ENCODE results near the gene RALGDS.
"Not testable (repeated sequence)": the region's sequence is repeated elsewhere in the genome, so short reads cannot be mapped to it uniquely, and the experiment has no call there.

RALGDS gene

DNA sequence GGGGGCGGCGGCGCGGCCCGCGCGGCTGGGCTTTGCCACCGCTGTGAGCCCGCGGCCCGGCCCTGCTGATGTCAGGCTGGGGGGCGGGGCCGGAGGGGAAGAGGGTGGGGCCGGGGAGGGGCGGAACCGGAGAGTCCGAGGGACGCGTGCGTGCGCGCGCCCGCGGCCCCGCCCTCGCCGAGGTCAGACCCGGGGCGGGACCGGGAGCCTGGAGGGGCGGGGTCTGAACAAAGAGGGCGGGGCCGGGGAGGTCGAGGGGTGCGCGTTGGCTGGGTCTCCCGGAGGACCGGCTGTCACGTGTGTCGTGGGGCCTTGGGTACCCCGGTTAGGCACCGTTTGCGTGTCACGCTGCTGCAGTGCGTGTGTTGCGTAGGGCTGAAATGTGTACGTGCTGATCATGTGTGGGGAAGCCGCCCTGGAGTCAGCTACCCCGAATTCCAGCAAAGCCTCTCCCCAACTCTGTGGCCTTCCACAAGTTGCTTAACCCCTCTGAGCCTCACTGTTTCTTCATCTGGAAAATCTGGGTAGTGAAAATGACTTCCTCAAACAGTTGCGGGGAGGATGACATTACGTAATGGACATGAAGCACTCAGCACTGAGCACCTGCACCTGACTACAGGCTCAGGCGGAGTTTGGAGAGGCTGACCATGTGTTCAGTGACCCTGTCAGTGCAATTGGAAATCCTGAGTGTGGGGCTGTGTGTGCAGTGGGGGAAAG lies at the start of gene RALGDS:
Gene RALGDS, minus strand, starts transcription at position 43 of the 717 bp plus-strand sequence. CDS start 86 bp downstream, outside the sequence.
- Histone ChIP-seq H3K36me3 (peaks cover 3% of the 10 kb centered on the region; the same call in 1 of the 2 replicates), H3K9me3 (ENCODE audit: severe bottlenecking) (no peaks in the 10 kb centered on the region), H3K27ac (peak within 1 kb of the TSS; percentile 84), H3K4me3 (ENCODE audit: low read depth, low read length) (peak within 1 kb of the TSS; percentile 51), H3K27me3 (ENCODE audit: insufficient read depth, low read depth, severe bottlenecking) (no peaks in the 10 kb centered on the region)
- DNase-seq = peak; percentile 92
- TF ChIP-seq, protein P1, sequence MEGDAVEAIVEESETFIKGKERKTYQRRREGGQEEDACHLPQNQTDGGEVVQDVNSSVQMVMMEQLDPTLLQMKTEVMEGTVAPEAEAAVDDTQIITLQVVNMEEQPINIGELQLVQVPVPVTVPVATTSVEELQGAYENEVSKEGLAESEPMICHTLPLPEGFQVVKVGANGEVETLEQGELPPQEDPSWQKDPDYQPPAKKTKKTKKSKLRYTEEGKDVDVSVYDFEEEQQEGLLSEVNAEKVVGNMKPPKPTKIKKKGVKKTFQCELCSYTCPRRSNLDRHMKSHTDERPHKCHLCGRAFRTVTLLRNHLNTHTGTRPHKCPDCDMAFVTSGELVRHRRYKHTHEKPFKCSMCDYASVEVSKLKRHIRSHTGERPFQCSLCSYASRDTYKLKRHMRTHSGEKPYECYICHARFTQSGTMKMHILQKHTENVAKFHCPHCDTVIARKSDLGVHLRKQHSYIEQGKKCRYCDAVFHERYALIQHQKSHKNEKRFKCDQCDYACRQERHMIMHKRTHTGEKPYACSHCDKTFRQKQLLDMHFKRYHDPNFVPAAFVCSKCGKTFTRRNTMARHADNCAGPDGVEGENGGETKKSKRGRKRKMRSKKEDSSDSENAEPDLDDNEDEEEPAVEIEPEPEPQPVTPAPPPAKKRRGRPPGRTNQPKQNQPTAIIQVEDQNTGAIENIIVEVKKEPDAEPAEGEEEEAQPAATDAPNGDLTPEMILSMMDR (IDR thresholded peaks at IDR 0.05; ENCODE audit: low read depth, low read length) = no peak

GRCh38 chr9:133170716-133171115 lies 49.7 kb upstream of the RALGDS start:
- no peak for DNase-seq
- Histone ChIP-seq H3K4me3 (ENCODE audit: low read depth, low read length) (no peak overlapping the region), H3K9me3 (ENCODE audit: severe bottlenecking) (no peaks in the 10 kb centered on the region), H3K36me3 (no peaks in the 10 kb centered on the region), H3K27me3 (ENCODE audit: insufficient read depth, low read depth, severe bottlenecking) (no peaks in the 10 kb centered on the region), H3K27ac (no peak overlapping the region)
- TF ChIP-seq, protein P1 (IDR thresholded peaks at IDR 0.05; ENCODE audit: low read depth, low read length) = no peak

DNA sequence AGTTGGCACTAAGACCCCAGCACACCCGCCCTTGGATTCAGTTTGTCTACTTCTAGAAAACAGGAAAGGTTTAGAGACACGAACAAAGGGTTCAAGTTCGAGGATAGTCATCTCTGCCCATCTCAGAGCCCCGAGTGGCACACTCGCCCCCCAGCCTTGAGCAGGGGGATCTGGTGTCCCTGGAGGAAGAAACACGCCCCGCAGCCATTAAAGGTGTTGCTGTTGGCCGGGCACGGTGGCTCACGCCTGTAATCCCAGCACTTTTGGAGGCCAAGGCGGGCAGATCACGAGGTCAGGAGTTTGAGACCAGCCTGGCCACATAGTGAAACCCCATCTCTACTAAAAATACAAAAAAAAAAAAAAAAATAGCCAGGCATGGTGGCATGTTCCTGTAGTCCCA lies 48.6 kb upstream of the RALGDS start:
- H3K27ac ChIP-seq; H3K4me3 ChIP-seq (ENCODE audit: low read depth, low read length); H3K36me3 ChIP-seq; H3K9me3 ChIP-seq (ENCODE audit: severe bottlenecking); H3K27me3 ChIP-seq (ENCODE audit: insufficient read depth, low read depth, severe bottlenecking); DNase-seq: not testable (repeated sequence)

- Histone ChIP-seq H3K27ac (no peak overlapping the region), H3K36me3 (no peaks in the 10 kb centered on the region), H3K27me3 (ENCODE audit: insufficient read depth, low read depth, severe bottlenecking) (no peaks in the 10 kb centered on the region), H3K9me3 (ENCODE audit: severe bottlenecking) (no peaks in the 10 kb centered on the region), H3K4me3 (ENCODE audit: low read depth, low read length) (no peak overlapping the region)
- TF ChIP-seq, protein P1 (IDR thresholded peaks at IDR 0.05; ENCODE audit: low read depth, low read length) = no peak
- no peak for DNase-seq
Observed at GRCh38 chr9:133169102-133169501, 48.1 kb upstream of the RALGDS start.

DNA sequence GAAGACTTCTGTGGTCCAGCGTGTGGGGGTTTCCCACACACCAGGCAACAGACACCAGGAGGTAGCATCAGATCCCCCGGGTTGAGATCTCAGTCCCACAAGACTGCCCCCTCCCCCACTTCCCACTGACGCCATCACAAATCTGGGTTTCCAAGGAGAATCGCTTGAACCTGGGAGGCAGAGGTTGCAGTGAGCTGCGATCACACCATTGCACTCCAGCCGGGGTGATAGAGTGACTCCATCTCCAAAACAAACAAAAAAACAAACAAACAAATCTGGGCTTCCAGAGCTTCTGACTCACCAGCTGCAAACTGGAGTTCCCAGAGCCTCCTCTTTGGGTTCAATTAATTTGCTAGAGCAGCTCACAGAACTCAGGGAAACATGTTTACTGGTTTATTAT lies 47.4 kb upstream of the RALGDS start:
- DNase-seq = no peak
- TF ChIP-seq, protein P1 (IDR thresholded peaks at IDR 0.05; ENCODE audit: low read depth, low read length) = no peak
- Histone ChIP-seq H3K27ac (no peak overlapping the region), H3K36me3 (no peaks in the 10 kb centered on the region), H3K4me3 (ENCODE audit: low read depth, low read length) (no peak overlapping the region), H3K9me3 (ENCODE audit: severe bottlenecking) (no peaks in the 10 kb centered on the region), H3K27me3 (ENCODE audit: insufficient read depth, low read depth, severe bottlenecking) (no peaks in the 10 kb centered on the region)

GRCh38 chr9:133167769-133168168 lies 46.7 kb upstream of the RALGDS start:
- Histone ChIP-seq H3K27me3 (ENCODE audit: insufficient read depth, low read depth, severe bottlenecking) (no peaks in the 10 kb centered on the region), H3K27ac (no peak overlapping the region), H3K36me3 (no peaks in the 10 kb centered on the region), H3K4me3 (ENCODE audit: low read depth, low read length) (no peak overlapping the region), H3K9me3 (ENCODE audit: severe bottlenecking) (no peaks in the 10 kb centered on the region)
- TF ChIP-seq, protein P1 (IDR thresholded peaks at IDR 0.05; ENCODE audit: low read depth, low read length) = no peak
- no peak for DNase-seq
